Measurements from ENCODE around the gene MPRIP. TPM values are rescaled to one million over a fixed set of nuclear protein-coding genes. Genes with fewer than 3 reads are reported as not detected.

MPRIP gene
- total RNA-seq, 1 experiment from 2014 or later, result 284 TPM

GRCh38 chr17:17055286-17056155 is 13.3 kb downstream of the MPRIP start:
- Histone ChIP-seq H3K4me1 (peaks cover 16% of the 10 kb centered on the region; the same call in 1 of the 2 replicates), H3K9me3 (no peaks in the 10 kb centered on the region), H3K36me3 (ENCODE audit: control insufficient read depth, insufficient read depth, low read length) (no peaks in the 10 kb centered on the region; the same call in 1 of the 2 replicates), H3K4me3 (ENCODE audit: low read depth, low read length) (no peak overlapping the region), H3K27me3 (replicated peaks; ENCODE audit: control insufficient read depth, insufficient read depth, low read length) (no peaks in the 10 kb centered on the region)
- peak in 1 of 2 experiments; percentile 1 for TF ChIP-seq CTCF (IDR thresholded peaks at IDR 0.05; ENCODE audit: insufficient read depth in 1 of 2, low read depth in 1 of 2, low read length in 1 of 2, severe bottlenecking in 1 of 2, unreplicated experiment in 1 of 2)
- H3K4me1 Mint-ChIP-seq (ENCODE audit: low read depth, unreplicated experiment), result peaks cover 15% of the 10 kb centered on the region
- H3K36me3 Mint-ChIP-seq (ENCODE audit: insufficient read depth, unreplicated experiment), result peaks cover 53% of the 10 kb centered on the region
- CTCF ChIA-PET, result interaction anchor here (1.0 to 1.1 kb wide), 2 partner anchors 15 to 28 kb away, joined by 3 to 7 read pairs; no protein-coding TSS in a partner anchor
- peak in 1 of 2 experiments; percentile 30 for DNase-seq
- BruUV-seq (replicated peaks), result no TSS peak
- H3K9me3 Mint-ChIP-seq (ENCODE audit: unreplicated experiment), result no peaks in the 10 kb centered on the region
- POLR2A ChIA-PET, result no interaction called here
- intact Hi-C loops (cut with micrococcal nuclease; ENCODE audit: unreplicated experiment), result loop anchor here (1.0 kb wide), 1 partner anchor 24 kb away; no protein-coding TSS in a partner anchor
- no peak overlapping the region for H3K27ac Mint-ChIP-seq (ENCODE audit: unreplicated experiment)
- H3K27me3 Mint-ChIP-seq (ENCODE audit: insufficient read depth, unreplicated experiment), result no peaks in the 10 kb centered on the region
- H3K4me3 Mint-ChIP-seq (ENCODE audit: unreplicated experiment), result no peak overlapping the region

DNA sequence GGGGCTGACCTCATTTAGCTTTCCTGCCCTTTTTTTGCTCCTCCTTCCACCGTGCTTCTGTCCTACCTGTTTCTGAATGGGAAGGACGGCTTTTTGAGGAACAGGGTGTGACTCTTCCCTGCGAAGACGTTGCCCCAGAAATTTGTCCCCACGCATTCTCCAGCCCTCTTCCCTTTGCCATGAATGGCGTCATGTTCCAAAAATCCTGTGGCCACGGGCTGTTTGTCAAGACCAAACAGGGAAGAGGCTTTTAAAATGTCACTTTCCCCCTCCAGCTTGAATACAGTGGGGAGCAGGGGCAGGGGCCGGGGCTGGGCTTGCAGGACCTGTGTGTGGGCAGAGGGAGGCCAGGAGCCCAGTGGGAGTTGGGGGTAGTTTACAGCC is 13.9 kb downstream of the MPRIP start:
- Mint-ChIP-seq H3K27ac (ENCODE audit: unreplicated experiment) (no peak overlapping the region), H3K9me3 (ENCODE audit: unreplicated experiment) (no peaks in the 10 kb centered on the region)
- POLR2A ChIA-PET, result no interaction called here

More for the DNA sequence above, 13.9 kb downstream of the MPRIP start:
- Histone ChIP-seq H3K4me3 (ENCODE audit: low read depth, low read length) (no peak overlapping the region), H3K36me3 (ENCODE audit: control insufficient read depth, insufficient read depth, low read length) (no peaks in the 10 kb centered on the region; the same call in 1 of the 2 replicates), H3K27me3 (replicated peaks; ENCODE audit: control insufficient read depth, insufficient read depth, low read length) (no peaks in the 10 kb centered on the region), H3K4me1 (peaks cover 10% of the 10 kb centered on the region; the same call in 1 of the 2 replicates), H3K9me3 (no peaks in the 10 kb centered on the region)
- TF ChIP-seq CTCF (IDR thresholded peaks at IDR 0.05; ENCODE audit: insufficient read depth in 1 of 2, low read depth in 1 of 2, low read length in 1 of 2, severe bottlenecking in 1 of 2, unreplicated experiment in 1 of 2), result no peak
- peaks cover 9% of the 10 kb centered on the region for H3K4me1 Mint-ChIP-seq (ENCODE audit: low read depth, unreplicated experiment)
- DNase-seq, result peak in 1 of 2 experiments; percentile 9
- H3K4me3 Mint-ChIP-seq (ENCODE audit: unreplicated experiment), result no peak overlapping the region
- peaks cover 54% of the 10 kb centered on the region for H3K36me3 Mint-ChIP-seq (ENCODE audit: insufficient read depth, unreplicated experiment)
- H3K27me3 Mint-ChIP-seq (ENCODE audit: insufficient read depth, unreplicated experiment), result no peaks in the 10 kb centered on the region
- BruUV-seq (replicated peaks), result no TSS peak
- CTCF ChIA-PET, result interaction anchor here (1.0 to 1.1 kb wide), 2 partner anchors 15 to 28 kb away, joined by 3 to 7 read pairs; no protein-coding TSS in a partner anchor
- intact Hi-C loops (cut with micrococcal nuclease; ENCODE audit: unreplicated experiment), result loop anchor here (1.0 kb wide), 1 partner anchor 23 kb away; no protein-coding TSS in a partner anchor
